ENCODE data around the gene GPANK1. TPM values are rescaled to one million over a fixed set of nuclear protein-coding genes. Genes with fewer than 3 reads are reported as not detected.

The GPANK1 gene
- total and polyA plus RNA-seq, 9 of the 15 experiments (the other 6 are each of a cell fraction or from before 2014, with no cell fraction given) = 32.2 to 111 (median 46.3) TPM

DNA sequence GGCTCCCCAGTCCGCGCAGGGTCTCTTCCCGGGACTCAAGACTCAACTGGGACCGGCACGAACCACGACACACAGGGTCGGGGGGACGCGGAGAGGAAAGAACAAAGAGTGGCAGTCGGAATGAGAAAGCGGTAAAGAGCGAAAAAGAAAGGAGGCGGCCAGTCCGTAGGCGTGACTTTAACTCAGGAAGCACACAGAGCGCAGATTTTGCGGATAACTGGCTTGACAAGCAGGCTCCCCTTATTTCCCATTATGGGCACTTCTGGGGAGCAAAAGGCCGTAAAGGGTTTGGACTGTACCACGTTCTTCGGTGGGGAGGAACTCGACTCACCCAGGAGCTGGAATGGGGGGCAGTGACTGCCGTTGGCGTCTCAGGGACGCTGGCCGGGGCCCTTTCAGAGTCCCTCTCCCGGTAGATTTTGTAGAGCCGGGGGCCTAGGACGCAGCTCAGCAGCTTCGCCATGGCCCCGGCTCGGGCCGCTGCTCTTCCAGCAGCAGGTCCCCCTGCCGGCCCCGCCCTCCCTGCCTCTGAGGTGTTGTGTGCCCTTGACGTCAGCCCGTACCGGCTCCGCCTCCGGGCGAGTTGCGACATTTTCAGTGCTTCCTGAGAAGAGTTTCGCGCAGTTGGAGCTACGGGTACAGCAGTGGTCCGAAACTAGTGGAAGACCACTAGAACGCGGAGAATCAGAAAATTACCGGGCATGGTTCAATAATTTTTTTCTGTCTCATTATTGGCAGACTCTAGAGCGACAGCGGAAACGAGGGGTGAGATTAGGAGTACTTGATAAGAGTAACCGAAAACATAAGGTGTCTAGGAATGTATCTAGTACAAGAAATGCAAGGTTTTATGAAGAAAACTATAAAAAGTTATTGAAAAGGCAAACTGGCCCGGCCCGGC lies 38.3 kb upstream of the GPANK1 start, which contains the start of gene ABHD16A (continued):
- TF ChIP-seq, protein P1, sequence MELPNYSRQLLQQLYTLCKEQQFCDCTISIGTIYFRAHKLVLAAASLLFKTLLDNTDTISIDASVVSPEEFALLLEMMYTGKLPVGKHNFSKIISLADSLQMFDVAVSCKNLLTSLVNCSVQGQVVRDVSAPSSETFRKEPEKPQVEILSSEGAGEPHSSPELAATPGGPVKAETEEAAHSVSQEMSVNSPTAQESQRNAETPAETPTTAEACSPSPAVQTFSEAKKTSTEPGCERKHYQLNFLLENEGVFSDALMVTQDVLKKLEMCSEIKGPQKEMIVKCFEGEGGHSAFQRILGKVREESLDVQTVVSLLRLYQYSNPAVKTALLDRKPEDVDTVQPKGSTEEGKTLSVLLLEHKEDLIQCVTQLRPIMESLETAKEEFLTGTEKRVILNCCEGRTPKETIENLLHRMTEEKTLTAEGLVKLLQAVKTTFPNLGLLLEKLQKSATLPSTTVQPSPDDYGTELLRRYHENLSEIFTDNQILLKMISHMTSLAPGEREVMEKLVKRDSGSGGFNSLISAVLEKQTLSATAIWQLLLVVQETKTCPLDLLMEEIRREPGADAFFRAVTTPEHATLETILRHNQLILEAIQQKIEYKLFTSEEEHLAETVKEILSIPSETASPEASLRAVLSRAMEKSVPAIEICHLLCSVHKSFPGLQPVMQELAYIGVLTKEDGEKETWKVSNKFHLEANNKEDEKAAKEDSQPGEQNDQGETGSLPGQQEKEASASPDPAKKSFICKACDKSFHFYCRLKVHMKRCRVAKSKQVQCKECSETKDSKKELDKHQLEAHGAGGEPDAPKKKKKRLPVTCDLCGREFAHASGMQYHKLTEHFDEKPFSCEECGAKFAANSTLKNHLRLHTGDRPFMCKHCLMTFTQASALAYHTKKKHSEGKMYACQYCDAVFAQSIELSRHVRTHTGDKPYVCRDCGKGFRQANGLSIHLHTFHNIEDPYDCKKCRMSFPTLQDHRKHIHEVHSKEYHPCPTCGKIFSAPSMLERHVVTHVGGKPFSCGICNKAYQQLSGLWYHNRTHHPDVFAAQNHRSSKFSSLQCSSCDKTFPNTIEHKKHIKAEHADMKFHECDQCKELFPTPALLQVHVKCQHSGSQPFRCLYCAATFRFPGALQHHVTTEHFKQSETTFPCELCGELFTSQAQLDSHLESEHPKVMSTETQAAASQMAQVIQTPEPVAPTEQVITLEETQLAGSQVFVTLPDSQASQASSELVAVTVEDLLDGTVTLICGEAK (IDR thresholded peaks at IDR 0.05) = peak; percentile 73
- TF ChIP-seq, protein P1 (CRISPR knock-in tag; IDR thresholded peaks at IDR 0.05) = no peak
- peak; percentile 62 for TF ChIP-seq TARDBP (IDR thresholded peaks at IDR 0.05)
- TF ChIP-seq, protein P2, sequence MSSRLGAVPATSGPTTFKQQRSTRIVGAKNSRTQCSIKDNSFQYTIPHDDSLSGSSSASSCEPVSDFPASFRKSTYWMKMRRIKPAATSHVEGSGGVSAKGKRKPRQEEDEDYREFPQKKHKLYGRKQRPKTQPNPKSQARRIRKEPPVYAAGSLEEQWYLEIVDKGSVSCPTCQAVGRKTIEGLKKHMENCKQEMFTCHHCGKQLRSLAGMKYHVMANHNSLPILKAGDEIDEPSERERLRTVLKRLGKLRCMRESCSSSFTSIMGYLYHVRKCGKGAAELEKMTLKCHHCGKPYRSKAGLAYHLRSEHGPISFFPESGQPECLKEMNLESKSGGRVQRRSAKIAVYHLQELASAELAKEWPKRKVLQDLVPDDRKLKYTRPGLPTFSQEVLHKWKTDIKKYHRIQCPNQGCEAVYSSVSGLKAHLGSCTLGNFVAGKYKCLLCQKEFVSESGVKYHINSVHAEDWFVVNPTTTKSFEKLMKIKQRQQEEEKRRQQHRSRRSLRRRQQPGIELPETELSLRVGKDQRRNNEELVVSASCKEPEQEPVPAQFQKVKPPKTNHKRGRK (tag; IDR thresholded peaks at IDR 0.05) = peak; percentile 87
- TF ChIP-seq, protein P3, sequence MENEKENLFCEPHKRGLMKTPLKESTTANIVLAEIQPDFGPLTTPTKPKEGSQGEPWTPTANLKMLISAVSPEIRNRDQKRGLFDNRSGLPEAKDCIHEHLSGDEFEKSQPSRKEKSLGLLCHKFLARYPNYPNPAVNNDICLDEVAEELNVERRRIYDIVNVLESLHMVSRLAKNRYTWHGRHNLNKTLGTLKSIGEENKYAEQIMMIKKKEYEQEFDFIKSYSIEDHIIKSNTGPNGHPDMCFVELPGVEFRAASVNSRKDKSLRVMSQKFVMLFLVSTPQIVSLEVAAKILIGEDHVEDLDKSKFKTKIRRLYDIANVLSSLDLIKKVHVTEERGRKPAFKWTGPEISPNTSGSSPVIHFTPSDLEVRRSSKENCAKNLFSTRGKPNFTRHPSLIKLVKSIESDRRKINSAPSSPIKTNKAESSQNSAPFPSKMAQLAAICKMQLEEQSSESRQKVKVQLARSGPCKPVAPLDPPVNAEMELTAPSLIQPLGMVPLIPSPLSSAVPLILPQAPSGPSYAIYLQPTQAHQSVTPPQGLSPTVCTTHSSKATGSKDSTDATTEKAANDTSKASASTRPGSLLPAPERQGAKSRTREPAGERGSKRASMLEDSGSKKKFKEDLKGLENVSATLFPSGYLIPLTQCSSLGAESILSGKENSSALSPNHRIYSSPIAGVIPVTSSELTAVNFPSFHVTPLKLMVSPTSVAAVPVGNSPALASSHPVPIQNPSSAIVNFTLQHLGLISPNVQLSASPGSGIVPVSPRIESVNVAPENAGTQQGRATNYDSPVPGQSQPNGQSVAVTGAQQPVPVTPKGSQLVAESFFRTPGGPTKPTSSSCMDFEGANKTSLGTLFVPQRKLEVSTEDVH (IDR thresholded peaks at IDR 0.05; ENCODE audit: low read depth, partially characterized antibody) = peak; percentile 33
- no peak for TF ChIP-seq NFXL1 (CRISPR knock-in tag; IDR thresholded peaks at IDR 0.05)
